ENCODE results near the gene COG3.

COG3 gene

GRCh38 chr13:45542878-45543277 lies 78.1 kb downstream of the COG3 start:
- no peak overlapping the region for H3K9ac ChIP-seq (ENCODE audit: low read length)
- no peaks in the 10 kb centered on the region for H3K4me1 ChIP-seq (ENCODE audit: insufficient read depth, low read length, severe bottlenecking)
- H3K36me3 ChIP-seq (ENCODE audit: insufficient read depth, low read length): no peaks in the 10 kb centered on the region
- no peaks in the 10 kb centered on the region for H3K9me2 ChIP-seq (ENCODE audit: low read depth, low read length)
- H3K79me2 ChIP-seq (ENCODE audit: insufficient read depth, low read length): no peaks in the 10 kb centered on the region
- H4K20me1 ChIP-seq (ENCODE audit: insufficient read depth, low read length): no peaks in the 10 kb centered on the region
- H3K4me2 ChIP-seq (ENCODE audit: low read length): no peak overlapping the region
- no peak overlapping the region for H3K4me3 ChIP-seq (ENCODE audit: low read depth, low read length, poor library complexity, severe bottlenecking)
- H2AFZ ChIP-seq (ENCODE audit: low read length): no peak overlapping the region
- TF ChIP-seq CTCF (IDR thresholded peaks at IDR 0.05; ENCODE audit: low read length): no peak
- TF ChIP-seq EZH2 (IDR thresholded peaks at IDR 0.05; ENCODE audit: borderline replicate concordance, low read length): no peak
- no peaks in the 10 kb centered on the region for H3K27me3 ChIP-seq (ENCODE audit: insufficient read depth, low read length)
- H3K27ac ChIP-seq (ENCODE audit: low read depth, low read length, poor library complexity, severe bottlenecking): no peak overlapping the region
- no peaks in the 10 kb centered on the region for H3K9me3 ChIP-seq (ENCODE audit: low read length)
- no peaks in the 10 kb centered on the region for H3F3A ChIP-seq (ENCODE audit: insufficient read depth, low read length)

GRCh38 chr13:45544520-45544919 lies 79.8 kb downstream of the COG3 start:
- Histone ChIP-seq H3K9me2 (ENCODE audit: low read depth, low read length) (no peaks in the 10 kb centered on the region), H3K27me3 (ENCODE audit: insufficient read depth, low read length) (no peaks in the 10 kb centered on the region), H2AFZ (ENCODE audit: low read length) (no peak overlapping the region), H3K4me3 (ENCODE audit: low read depth, low read length, poor library complexity, severe bottlenecking) (no peak overlapping the region), H3K4me2 (ENCODE audit: low read length) (no peak overlapping the region), H3K9me3 (ENCODE audit: low read length) (no peaks in the 10 kb centered on the region), H3K9ac (ENCODE audit: low read length) (no peak overlapping the region), H3K4me1 (ENCODE audit: insufficient read depth, low read length, severe bottlenecking) (no peaks in the 10 kb centered on the region), H3K27ac (ENCODE audit: low read depth, low read length, poor library complexity, severe bottlenecking) (no peak overlapping the region), H3F3A (ENCODE audit: insufficient read depth, low read length) (no peaks in the 10 kb centered on the region), H3K79me2 (ENCODE audit: insufficient read depth, low read length) (no peaks in the 10 kb centered on the region), H3K36me3 (ENCODE audit: insufficient read depth, low read length) (no peaks in the 10 kb centered on the region), H4K20me1 (ENCODE audit: insufficient read depth, low read length) (no peaks in the 10 kb centered on the region)
- TF ChIP-seq EZH2 (IDR thresholded peaks at IDR 0.05; ENCODE audit: borderline replicate concordance, low read length) (no peak), CTCF (IDR thresholded peaks at IDR 0.05; ENCODE audit: low read length) (no peak)

GRCh38 chr13:45545686-45546409 lies 81.1 kb downstream of the COG3 start:
- Histone ChIP-seq H3F3A (ENCODE audit: insufficient read depth, low read length) (no peaks in the 10 kb centered on the region), H3K9me2 (ENCODE audit: low read depth, low read length) (no peaks in the 10 kb centered on the region), H3K27me3 (ENCODE audit: insufficient read depth, low read length) (no peaks in the 10 kb centered on the region), H3K4me1 (ENCODE audit: insufficient read depth, low read length, severe bottlenecking) (no peaks in the 10 kb centered on the region), H3K4me2 (ENCODE audit: low read length) (no peak overlapping the region), H2AFZ (ENCODE audit: low read length) (no peak overlapping the region), H3K27ac (ENCODE audit: low read depth, low read length, poor library complexity, severe bottlenecking) (no peak overlapping the region), H3K9me3 (ENCODE audit: low read length) (no peaks in the 10 kb centered on the region), H3K79me2 (ENCODE audit: insufficient read depth, low read length) (no peaks in the 10 kb centered on the region), H3K9ac (ENCODE audit: low read length) (no peak overlapping the region), H3K4me3 (ENCODE audit: low read depth, low read length, poor library complexity, severe bottlenecking) (no peak overlapping the region), H3K36me3 (ENCODE audit: insufficient read depth, low read length) (no peaks in the 10 kb centered on the region), H4K20me1 (ENCODE audit: insufficient read depth, low read length) (no peaks in the 10 kb centered on the region)
- no peak for TF ChIP-seq EZH2 (IDR thresholded peaks at IDR 0.05; ENCODE audit: borderline replicate concordance, low read length)
- TF ChIP-seq CTCF (IDR thresholded peaks at IDR 0.05; ENCODE audit: low read length): no peak

Data from OCI-LY1 (cell line).